Measurements from ENCODE around the gene AMPD3.

AMPD3 gene

DNA sequence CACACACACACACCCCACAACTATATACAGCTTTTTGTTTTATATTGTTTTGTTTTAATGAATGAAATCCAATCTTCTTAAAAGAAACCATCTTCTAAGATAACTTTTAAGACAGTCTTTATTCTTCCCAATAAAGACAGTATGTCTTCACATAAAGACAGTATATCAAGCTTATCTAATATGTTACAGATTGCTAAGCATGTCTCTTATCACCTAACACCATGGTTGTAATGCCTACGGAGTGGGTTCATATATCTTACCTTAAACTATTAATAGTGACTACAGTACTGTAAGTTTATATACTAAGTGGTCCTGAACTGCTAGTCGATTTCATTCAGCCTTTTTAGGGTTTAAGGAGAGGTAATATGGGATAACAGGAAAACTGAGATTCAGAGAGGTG is 77.5 kb downstream of the AMPD3 start:
- no peak for ATAC-seq (ENCODE audit: low read depth)
- Histone ChIP-seq H3K36me3 (ENCODE audit: low read depth) (peaks cover 49% of the 10 kb centered on the region), H3K27me3 (ENCODE audit: insufficient read depth, poor library complexity, severe bottlenecking) (no peaks in the 10 kb centered on the region), H3K4me3 (ENCODE audit: severe bottlenecking) (no peak overlapping the region), H3K4me1 (ENCODE audit: insufficient read depth, poor library complexity, severe bottlenecking) (peaks cover 2% of the 10 kb centered on the region), H3K27ac (ENCODE audit: poor library complexity, severe bottlenecking) (no peak overlapping the region), H3K9me3 (ENCODE audit: severe bottlenecking) (no peaks in the 10 kb centered on the region)
- TF ChIP-seq CTCF (IDR thresholded peaks at IDR 0.05; ENCODE audit: poor library complexity, severe bottlenecking): no peak
- no peak for DNase-seq (ENCODE audit: low spot score)

DNA sequence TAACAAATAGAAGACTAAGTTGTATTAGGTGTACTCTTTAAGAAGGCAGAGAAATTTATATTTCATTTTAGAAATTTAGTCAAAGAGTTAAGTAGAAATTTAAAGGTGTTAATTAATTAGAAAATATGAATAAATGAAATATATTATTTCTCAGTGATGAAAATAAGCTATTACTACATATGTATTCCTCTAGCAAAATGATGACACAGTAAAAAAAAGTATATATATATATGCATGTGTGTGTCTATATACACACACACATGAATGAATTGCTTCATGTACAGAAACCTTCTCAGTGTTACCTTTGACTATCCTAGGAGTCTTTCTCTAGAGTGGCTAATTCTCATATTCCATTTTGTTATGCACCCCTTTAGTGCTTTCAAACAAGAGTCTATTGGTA is 78.3 kb downstream of the AMPD3 start:
- ATAC-seq (ENCODE audit: low read depth): no peak

DNA sequence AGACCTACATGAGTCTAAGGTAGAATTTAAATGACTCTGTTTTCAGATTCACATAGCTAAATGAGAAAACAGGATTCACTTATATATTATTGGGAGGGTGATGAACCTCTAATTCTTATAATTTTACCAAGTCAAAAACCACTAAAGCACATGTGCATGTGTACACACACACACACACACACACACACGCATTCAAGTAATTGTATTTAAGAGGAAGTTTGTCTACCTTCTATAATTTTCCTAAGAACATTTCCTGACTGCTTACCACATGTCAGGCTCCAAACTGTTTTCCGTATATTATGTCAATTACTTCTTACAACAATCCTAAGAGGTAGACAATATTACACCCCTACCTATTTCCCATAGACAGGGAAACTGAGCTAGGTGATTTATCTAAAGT is 79.3 kb downstream of the AMPD3 start:
- Histone ChIP-seq H3K4me3 (ENCODE audit: severe bottlenecking) (no peak overlapping the region), H3K4me1 (ENCODE audit: insufficient read depth, poor library complexity, severe bottlenecking) (peaks cover 3% of the 10 kb centered on the region), H3K9me3 (ENCODE audit: severe bottlenecking) (no peaks in the 10 kb centered on the region), H3K27ac (ENCODE audit: poor library complexity, severe bottlenecking) (no peak overlapping the region), H3K36me3 (ENCODE audit: low read depth) (peaks cover 35% of the 10 kb centered on the region), H3K27me3 (ENCODE audit: insufficient read depth, poor library complexity, severe bottlenecking) (no peaks in the 10 kb centered on the region)
- no peak for TF ChIP-seq CTCF (IDR thresholded peaks at IDR 0.05; ENCODE audit: poor library complexity, severe bottlenecking)
- ATAC-seq (ENCODE audit: low read depth) (no peak), DNase-seq (ENCODE audit: low spot score) (no peak)

More for the DNA sequence above, 78.3 kb downstream of the AMPD3 start:
- no peaks in the 10 kb centered on the region for H3K4me1 ChIP-seq (ENCODE audit: insufficient read depth, poor library complexity, severe bottlenecking)
- no peak for TF ChIP-seq CTCF (IDR thresholded peaks at IDR 0.05; ENCODE audit: poor library complexity, severe bottlenecking)
- peaks cover 45% of the 10 kb centered on the region for H3K36me3 ChIP-seq (ENCODE audit: low read depth)
- DNase-seq (ENCODE audit: low spot score): no peak
- H3K27me3 ChIP-seq (ENCODE audit: insufficient read depth, poor library complexity, severe bottlenecking): no peaks in the 10 kb centered on the region
- no peak overlapping the region for H3K27ac ChIP-seq (ENCODE audit: poor library complexity, severe bottlenecking)
- H3K9me3 ChIP-seq (ENCODE audit: severe bottlenecking): no peaks in the 10 kb centered on the region
- no peak overlapping the region for H3K4me3 ChIP-seq (ENCODE audit: severe bottlenecking)

- DNase-seq (ENCODE audit: low spot score) (no peak), ATAC-seq (ENCODE audit: low read depth) (no peak)
- peaks cover 7% of the 10 kb centered on the region for H3K4me1 ChIP-seq (ENCODE audit: insufficient read depth, poor library complexity, severe bottlenecking)
- H3K4me3 ChIP-seq (ENCODE audit: severe bottlenecking): no peak overlapping the region
- no peaks in the 10 kb centered on the region for H3K27me3 ChIP-seq (ENCODE audit: insufficient read depth, poor library complexity, severe bottlenecking)
- peaks cover 15% of the 10 kb centered on the region for H3K36me3 ChIP-seq (ENCODE audit: low read depth)
- H3K9me3 ChIP-seq (ENCODE audit: severe bottlenecking): no peaks in the 10 kb centered on the region
- no peak for TF ChIP-seq CTCF (IDR thresholded peaks at IDR 0.05; ENCODE audit: poor library complexity, severe bottlenecking)
- H3K27ac ChIP-seq (ENCODE audit: poor library complexity, severe bottlenecking): no peak overlapping the region
Measured at GRCh38 chr11:10537600-10537999, 82.5 kb downstream of the AMPD3 start.

- Histone ChIP-seq H3K4me3 (ENCODE audit: severe bottlenecking) (no peak overlapping the region), H3K27ac (ENCODE audit: poor library complexity, severe bottlenecking) (no peak overlapping the region), H3K27me3 (ENCODE audit: insufficient read depth, poor library complexity, severe bottlenecking) (no peaks in the 10 kb centered on the region), H3K9me3 (ENCODE audit: severe bottlenecking) (no peaks in the 10 kb centered on the region), H3K4me1 (ENCODE audit: insufficient read depth, poor library complexity, severe bottlenecking) (peaks cover 7% of the 10 kb centered on the region), H3K36me3 (ENCODE audit: low read depth) (peaks cover 2% of the 10 kb centered on the region)
- TF ChIP-seq CTCF (IDR thresholded peaks at IDR 0.05; ENCODE audit: poor library complexity, severe bottlenecking): no peak
- ATAC-seq (ENCODE audit: low read depth) (no peak), DNase-seq (ENCODE audit: low spot score) (no peak)
Measured at GRCh38 chr11:10538924-10539323, 83.9 kb downstream of the AMPD3 start.

Measured in RWPE2 (cell line).